HG03558 (cell line): ENCODE data around the gene HLA-DPA1.

Source experiments
- ATAC-seq: cut with Tn5 transposase; IDR thresholded peaks from one replicate; pipeline ENCODE4 v1.9.1; 2021; ENCODE audit warnings: moderate number of reproducible peaks; ENCODE audit not compliant: unreplicated experiment; ENCODE audit errors: extremely low read depth

Gene HLA-DPA1

DNA sequence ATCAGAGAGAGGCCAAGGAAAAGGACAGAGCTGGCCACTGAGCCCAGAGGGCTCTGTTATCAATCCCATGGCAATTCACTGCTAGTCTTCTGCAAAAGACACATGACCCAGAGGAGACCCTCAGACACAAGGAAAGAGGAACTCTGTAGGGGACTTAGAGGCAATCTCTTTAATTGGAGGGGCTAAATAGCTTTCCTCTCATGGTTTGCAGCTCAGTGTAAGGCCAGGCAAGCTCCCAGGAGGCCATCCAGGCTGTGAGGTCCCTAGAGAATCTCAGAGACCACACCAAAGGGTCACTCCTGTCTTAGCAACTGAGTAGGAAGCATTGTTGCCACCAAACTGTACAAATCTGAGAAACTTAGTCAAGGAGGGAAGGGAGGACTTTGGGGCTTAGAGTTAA, 54.1 kb downstream of the HLA-DPA1 start:
- ATAC-seq, result no peak

DNA sequence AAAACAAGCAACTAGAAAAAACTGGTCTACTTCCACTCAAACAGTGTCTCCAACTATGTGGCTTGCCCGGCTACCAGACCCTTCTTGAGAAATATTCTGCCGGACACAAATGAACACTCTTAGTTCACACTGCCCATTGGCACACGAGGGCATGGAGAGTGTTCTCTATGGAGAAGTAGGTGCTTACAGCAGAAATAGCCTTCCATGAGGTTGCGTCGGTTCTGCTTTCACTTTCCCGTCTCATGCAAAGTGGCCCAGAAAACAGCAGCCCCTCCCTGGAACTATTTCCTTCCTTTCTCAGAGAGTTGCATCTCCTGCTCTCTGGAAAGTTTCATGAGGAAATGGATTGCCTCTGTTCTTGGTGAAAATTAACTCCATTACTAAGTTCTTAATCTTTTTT, 54.5 kb downstream of the HLA-DPA1 start:
- no peak for ATAC-seq

DNA sequence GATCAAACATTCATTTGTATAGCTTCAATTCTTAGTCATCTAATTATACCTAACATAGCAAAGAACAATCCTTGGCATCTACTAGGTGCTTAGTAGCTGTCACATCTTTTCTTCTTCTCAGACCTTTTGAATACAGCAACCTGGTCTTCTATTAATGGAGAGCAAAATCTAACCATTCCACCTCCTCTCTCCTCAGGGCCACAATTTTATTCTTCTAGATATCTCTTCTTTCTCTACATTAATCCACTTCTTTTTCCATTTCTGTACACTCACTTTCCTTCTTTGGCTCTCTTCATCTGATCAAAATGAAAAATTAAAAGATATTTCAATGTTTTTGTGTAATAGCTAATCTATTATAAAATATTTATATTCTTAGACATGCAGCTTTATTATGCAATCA, 55.0 kb downstream of the HLA-DPA1 start:
- no peak for ATAC-seq

DNA sequence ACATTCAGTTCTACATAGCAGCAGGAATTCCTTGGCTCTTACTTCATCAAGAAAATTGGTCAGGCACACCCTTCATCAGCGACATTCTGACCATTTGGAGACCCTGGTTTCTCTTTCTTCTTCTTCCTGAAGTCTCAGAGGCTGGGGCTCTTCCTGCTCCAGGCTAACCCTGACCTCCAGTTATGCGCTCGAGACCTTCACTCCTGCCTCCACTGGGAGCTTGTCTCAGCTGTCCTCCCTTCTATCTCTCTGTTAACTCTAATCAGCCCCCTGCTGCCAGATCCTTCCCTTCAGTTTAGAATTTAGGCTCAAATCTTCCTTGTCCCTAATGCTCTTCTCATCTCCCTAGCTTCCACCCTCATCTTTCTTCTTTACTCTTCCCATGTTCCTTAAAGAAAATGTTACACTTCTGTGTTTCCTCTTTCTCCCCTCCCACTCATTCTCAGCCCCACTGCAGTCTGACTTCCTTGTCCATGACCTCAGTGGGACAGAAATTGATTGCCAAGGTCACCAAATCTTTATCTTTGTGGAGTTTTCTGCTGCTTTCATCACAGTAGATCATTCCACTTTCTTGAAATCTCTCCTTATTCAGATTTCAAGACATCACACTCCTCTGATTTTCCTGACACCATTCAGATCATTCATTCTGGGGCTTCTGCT, 55.6 kb downstream of the HLA-DPA1 start:
- no peak for ATAC-seq

DNA sequence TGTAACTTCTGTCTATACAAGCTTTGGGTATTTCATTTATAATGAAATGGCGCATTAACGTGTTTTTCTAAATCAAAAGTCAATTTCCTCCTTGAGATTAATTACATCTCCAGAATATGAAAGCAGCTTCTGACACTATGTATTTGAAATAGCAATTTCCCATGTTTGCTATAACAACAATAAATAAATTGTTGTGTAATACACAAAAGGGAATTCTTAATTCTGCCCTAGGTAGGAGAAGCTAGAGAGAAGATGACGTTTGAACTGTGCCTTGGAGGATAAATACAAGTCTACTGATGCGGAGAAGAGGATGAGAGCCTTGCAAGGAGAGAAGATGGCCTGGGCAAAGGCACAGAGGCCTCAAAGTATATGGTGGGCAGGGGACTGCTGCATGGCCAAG, 56.4 kb downstream of the HLA-DPA1 start:
- ATAC-seq, result no peak

DNA sequence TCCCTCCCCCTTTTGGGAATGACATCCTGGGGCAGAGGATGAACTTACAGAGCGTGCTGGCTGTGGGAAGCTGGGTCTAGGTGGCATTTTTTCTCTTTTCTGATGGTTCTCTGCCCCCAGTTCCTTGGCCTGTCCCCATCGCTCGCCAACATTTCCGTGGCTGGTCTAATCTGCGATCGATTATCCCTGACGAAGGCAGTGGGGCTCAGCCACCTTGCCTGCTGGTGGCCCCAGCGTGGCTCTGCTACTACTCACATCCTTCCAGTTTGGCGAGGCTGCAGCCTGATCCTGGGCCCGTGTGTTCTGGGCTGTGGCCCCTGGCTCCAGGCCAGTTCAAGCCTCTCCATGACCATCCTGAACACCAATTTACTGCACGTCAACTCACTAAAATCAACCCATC, 57.7 kb downstream of the HLA-DPA1 start:
- no peak for ATAC-seq

DNA sequence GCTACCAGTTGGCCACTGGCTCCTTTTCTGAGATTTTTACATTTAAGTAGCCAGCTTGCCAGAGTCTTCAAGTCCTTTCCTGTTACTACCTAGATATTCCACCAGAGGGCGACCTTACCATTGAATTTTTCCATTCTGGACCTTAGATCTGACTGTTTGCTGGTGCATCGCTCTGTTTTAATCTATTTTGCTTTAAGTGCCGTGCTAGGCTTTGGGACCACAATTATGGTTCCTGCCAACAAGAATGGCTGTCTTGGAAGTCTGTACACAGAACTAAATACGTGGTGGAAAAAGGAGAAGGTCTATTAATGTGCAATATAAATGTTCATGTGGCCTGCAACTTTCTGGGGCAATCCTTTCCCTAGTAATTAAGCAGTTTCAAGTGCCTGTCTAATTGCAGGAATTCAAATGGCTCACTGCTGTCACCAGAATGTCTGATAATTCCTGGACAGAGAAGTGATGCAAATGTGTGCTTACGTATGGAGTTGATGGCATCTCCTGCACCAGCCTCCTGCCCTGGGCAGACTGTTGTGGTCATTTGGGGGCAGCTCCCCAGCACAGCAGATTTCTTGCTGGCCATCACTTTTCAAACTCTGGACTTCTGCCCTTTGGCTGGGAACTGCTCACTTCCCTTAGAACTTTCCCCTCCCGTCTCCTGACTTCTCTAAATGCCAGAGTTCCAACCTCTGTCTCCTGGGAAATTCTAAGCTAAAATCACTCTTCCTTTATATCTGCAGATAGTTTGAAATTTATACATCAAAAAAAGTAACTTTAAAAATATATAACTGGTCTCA, 58.4 kb downstream of the HLA-DPA1 start:
- no peak for ATAC-seq
